Fibroblast of villous mesenchyme (primary cell): ENCODE results near the gene PDE4D. TPM values are rescaled to one million over a fixed set of nuclear protein-coding genes. Genes with fewer than 3 reads are reported as not detected.

Source experiments
- DNase-seq: peaks from one replicate; pipeline ENCODE4 v3.0.0-alpha.2; 2010; ENCODE audit warnings: low read depth
- H3K4me3 ChIP-seq: 2 replicates; pipeline ENCODE4 v1.5.1; 2011; ENCODE audit warnings: low read depth, mild to moderate bottlenecking, low read length
- CTCF ChIP-seq: IDR thresholded peaks from 2 replicates; pipeline ENCODE4 v1.5.1; 2012; ENCODE audit warnings: low read depth, mild to moderate bottlenecking, low read length; ENCODE audit not compliant: insufficient read depth
- total RNA-seq: library from RNA; depleted of rRNA; stranded (reverse); fragments of >200 nt; gene quantifications from 2 replicates; pipeline ENCODE4 v1.2.3, GENCODE V29; 2012

The PDE4D gene
- total RNA-seq, 1 donor, result 6.0 TPM

DNA sequence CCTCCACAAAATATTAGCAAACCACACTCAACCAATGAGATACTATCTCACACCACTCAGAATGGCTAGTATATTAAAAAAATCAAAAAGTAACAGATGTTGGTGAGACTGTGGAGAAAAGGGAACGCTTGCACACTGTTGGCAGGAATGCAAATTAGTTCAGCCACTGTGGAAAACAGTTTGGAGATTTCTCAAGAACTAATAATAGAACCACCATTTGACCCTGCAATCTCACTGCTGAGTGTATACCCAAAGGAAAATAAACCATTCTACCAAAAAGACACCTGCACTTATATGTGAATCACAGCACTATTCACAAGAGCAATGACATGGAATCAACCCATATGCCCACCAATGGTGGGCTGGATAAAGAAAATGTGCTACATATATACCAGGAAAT, 393.5 kb downstream of the PDE4D start:
- TF ChIP-seq CTCF, result no peak
- DNase-seq, result no peak
- no peak overlapping the region for H3K4me3 ChIP-seq

DNA sequence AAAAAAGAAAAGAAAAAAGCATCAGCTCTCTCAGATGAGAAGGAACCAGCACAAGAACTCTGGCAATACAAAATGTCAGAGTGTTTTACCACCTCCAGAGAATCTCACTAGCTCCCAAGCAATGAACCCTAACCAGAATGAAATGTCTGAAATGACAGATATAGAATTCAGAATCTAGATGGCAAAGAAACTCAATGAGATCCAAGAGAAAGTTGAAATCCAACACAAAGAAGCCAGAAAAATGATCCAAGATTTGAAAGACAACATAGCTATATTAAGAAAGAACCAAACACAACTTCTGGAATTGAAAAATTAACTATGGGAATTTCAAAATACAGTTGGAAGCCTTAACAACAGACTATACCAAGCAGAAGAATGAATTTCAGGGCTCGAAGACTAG, 396.3 kb downstream of the PDE4D start:
- no peak for TF ChIP-seq CTCF
- no peak overlapping the region for H3K4me3 ChIP-seq
- DNase-seq, result no peak

DNA sequence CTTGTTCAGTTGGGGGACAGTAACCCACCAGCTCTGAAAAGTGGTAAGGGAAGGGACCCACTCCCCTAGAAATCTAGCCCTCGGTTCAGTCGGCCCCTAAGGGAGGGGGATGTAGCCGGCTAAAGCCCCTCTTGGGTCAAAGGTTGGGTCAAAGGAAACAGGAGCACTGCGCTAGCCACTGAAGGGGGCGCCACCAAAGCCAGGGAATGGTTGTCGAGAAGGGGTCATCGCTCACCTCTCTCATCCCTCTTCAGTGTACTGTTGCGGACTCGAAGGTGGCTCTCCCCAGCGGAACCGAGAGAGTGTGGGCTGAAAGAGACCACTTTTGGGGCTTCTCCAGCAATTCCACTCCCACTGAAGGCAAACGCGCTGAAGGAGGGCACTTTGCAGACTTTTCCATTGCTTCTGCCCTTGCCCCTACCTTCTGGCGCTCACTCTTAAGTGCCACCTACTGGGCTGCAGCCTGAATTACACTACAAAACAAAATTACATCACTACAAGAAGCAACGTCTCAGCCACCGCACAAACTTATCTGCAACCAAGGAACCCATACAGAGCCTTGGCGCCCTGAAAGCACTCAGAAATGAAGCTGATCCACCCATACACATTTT, 396.9 kb downstream of the PDE4D start:
- peak; percentile 75 for TF ChIP-seq CTCF

GRCh38 chr5:59491945-59492344, 401.6 kb downstream of the PDE4D start:
- TF ChIP-seq CTCF, result no peak
- peak; percentile 28 for DNase-seq
- no peak overlapping the region for H3K4me3 ChIP-seq

More for the DNA sequence above, 396.9 kb downstream of the PDE4D start:
- no peak overlapping the region for H3K4me3 ChIP-seq
- DNase-seq, result peak; percentile 37

- no peak for DNase-seq
- TF ChIP-seq CTCF, result no peak
- H3K4me3 ChIP-seq, result no peak overlapping the region
Observed at GRCh38 chr5:59489551-59489950, 404.0 kb downstream of the PDE4D start.

- no peak for TF ChIP-seq CTCF
- no peak for DNase-seq
- no peak overlapping the region for H3K4me3 ChIP-seq
Observed at GRCh38 chr5:59487772-59488729, 405.5 kb downstream of the PDE4D start.
